Glutamatergic neuron (in vitro differentiated cells): ENCODE results near the gene NUDT3. TPM values are rescaled to one million over a fixed set of nuclear protein-coding genes. Genes with fewer than 3 reads are reported as not detected.

Experiments
- DNase-seq: peaks from one replicate; pipeline ENCODE4 v3.0.0; 2022
- H3K27ac Mint-ChIP-seq: one replicate; pipeline ENCODE4 v1.8.0; 2020; ENCODE audit warnings: mild to moderate bottlenecking, mixed read lengths, inconsistent platforms; ENCODE audit not compliant: unreplicated experiment
- H3K27me3 Mint-ChIP-seq: one replicate; pipeline ENCODE4 v1.8.0; 2020; ENCODE audit warnings: mild to moderate bottlenecking, moderate library complexity, mixed read lengths, inconsistent platforms; ENCODE audit not compliant: unreplicated experiment
- H3K36me3 Mint-ChIP-seq: one replicate; pipeline ENCODE4 v1.8.0; 2020; ENCODE audit warnings: mild to moderate bottlenecking, mixed read lengths, inconsistent platforms; ENCODE audit not compliant: unreplicated experiment
- H3K4me1 Mint-ChIP-seq: one replicate; pipeline ENCODE4 v1.8.0; 2020; ENCODE audit warnings: mild to moderate bottlenecking, low read depth, mixed read lengths, inconsistent platforms; ENCODE audit not compliant: unreplicated experiment
- H3K4me3 Mint-ChIP-seq: one replicate; pipeline ENCODE4 v1.8.0; 2020; ENCODE audit warnings: mild to moderate bottlenecking, mixed read lengths, inconsistent platforms; ENCODE audit not compliant: unreplicated experiment
- H3K9me3 Mint-ChIP-seq: one replicate; pipeline ENCODE4 v1.8.0; 2020; ENCODE audit warnings: mild to moderate bottlenecking, moderate library complexity, mixed read lengths, inconsistent platforms; ENCODE audit not compliant: unreplicated experiment
- total RNA-seq: library from RNA; stranded (reverse); fragmentation: NEBNext Ultra II Directional; extraction: Animal tissue kit (Norgen Biotek cat#: 25700); gene quantifications from one replicate; pipeline ENCODE4 v1.2.1, GENCODE V29; 2021; ENCODE audit not compliant: unreplicated experiment
- TF ChIP-seq, protein P1 (sequence below): fragments of 200-600 bp; sonication (generic); IDR thresholded peaks from one replicate; pipeline ENCODE4 v1.5.0; 2021; ENCODE audit not compliant: partially characterized antibody, unreplicated experiment

NUDT3 gene
- total RNA-seq, 1 donor from 2014 or later = 76.1 TPM

DNA sequence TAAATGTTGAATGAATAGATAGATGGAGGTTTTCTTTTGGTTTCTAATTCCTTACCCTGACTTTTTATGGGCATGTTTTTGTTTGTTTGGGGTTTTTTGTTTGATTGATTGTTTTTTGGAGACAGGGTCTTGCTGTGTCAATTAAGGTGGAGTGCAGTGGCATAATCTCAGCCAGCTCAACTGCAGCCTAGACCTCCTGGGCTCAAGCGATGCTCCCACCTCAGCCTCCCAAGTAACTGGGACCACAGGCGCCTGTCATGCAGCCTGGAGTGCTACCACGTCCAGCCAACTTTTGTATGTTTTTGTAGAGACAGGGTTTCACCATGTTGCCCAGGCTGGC, 1.5 kb upstream of the NUDT3 start:
- Mint-ChIP-seq H3K9me3 (peaks cover 11% of the 10 kb centered on the region), H3K4me3 (peak overlapping the region; percentile 75), H3K36me3 (peaks cover 5% of the 10 kb centered on the region), H3K27ac (no peak overlapping the region), H3K4me1 (peaks cover 3% of the 10 kb centered on the region), H3K27me3 (peaks cover 6% of the 10 kb centered on the region)
- no peak for DNase-seq
- TF ChIP-seq, protein P1, sequence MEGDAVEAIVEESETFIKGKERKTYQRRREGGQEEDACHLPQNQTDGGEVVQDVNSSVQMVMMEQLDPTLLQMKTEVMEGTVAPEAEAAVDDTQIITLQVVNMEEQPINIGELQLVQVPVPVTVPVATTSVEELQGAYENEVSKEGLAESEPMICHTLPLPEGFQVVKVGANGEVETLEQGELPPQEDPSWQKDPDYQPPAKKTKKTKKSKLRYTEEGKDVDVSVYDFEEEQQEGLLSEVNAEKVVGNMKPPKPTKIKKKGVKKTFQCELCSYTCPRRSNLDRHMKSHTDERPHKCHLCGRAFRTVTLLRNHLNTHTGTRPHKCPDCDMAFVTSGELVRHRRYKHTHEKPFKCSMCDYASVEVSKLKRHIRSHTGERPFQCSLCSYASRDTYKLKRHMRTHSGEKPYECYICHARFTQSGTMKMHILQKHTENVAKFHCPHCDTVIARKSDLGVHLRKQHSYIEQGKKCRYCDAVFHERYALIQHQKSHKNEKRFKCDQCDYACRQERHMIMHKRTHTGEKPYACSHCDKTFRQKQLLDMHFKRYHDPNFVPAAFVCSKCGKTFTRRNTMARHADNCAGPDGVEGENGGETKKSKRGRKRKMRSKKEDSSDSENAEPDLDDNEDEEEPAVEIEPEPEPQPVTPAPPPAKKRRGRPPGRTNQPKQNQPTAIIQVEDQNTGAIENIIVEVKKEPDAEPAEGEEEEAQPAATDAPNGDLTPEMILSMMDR = no peak

DNA sequence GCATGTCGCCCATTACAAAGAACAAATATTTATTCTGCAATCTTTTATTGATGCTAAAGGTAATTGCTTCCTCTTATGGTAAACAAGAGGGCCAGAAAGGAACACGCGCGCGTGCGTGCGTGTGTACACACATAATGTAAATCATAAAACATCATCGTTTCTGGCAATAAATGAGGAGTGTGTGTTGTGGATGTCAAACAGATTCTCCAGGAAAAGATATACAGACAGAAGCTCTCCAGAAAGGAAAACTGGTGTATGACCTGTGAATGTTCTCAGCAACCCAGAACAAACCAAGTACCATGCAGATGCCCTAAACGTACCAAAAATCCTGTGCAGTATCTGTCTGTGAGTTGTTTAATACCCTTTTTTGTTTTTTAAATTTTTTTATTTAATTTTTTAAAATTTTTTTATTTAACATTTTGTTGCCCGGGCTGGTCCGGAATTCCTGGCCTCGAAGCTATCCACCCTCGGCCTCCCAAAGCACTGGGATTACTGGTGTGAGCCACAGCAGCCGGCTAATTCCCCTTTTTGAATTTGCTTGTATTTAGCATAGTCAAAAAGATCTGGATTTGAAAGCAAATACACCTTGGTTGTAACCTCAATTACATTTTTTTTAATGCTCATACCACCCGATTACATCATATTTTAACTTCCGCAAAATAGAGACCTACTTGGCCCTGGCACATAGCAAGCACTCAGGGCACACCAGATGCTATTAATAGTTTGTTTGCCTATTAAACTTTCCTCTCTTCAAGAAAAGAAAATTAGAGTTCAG, 909 bp upstream of the NUDT3 start:
- Mint-ChIP-seq H3K4me3 (peak overlapping the region; percentile 90), H3K27ac (peak overlapping the region; percentile 91), H3K4me1 (peaks cover 3% of the 10 kb centered on the region), H3K9me3 (peaks cover 11% of the 10 kb centered on the region), H3K36me3 (peaks cover 5% of the 10 kb centered on the region), H3K27me3 (peaks cover 6% of the 10 kb centered on the region)
- DNase-seq = no peak
- TF ChIP-seq, protein P1 = no peak

DNA sequence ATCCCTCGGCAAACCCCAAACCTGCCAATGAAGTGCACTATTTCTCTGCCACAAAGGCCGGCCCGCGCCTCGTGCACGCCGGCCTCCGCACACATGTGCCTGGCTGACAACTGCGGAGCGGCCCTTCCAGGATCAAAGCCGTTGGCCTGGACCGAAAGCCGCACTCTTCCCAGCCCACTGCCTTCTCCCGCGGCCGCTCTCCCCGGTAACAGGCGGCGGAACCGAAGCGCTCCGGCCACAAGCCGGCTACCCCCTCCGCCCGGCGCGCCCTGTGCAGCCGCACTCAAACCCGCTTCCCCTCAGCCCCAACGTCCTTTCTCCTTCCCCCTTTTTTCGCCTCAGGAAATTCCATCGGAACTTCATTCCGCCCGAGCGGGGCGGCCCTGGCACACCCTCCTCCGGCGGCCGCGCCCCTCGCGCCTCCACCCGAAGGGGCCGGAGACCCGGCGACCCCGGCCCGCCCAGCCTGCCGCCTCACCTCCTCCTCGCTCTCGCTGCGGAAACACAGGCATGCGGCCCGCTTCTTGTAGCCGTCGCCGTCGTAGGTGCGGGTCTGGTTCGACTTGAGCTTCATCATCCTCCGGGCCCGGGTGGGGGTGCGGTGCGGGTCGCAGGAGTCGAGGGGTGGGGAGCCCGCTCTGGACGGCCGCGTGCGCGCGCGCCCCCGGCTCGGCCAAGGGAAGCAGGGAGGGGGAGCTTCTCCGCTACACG, 528 bp downstream of the NUDT3 start:
- H3K27me3 Mint-ChIP-seq = peaks cover 6% of the 10 kb centered on the region
- H3K4me3 Mint-ChIP-seq = no peak overlapping the region
- H3K9me3 Mint-ChIP-seq = peaks cover 11% of the 10 kb centered on the region
- H3K36me3 Mint-ChIP-seq = peaks cover 5% of the 10 kb centered on the region
- TF ChIP-seq, protein P1 = no peak
- peaks cover 4% of the 10 kb centered on the region for H3K4me1 Mint-ChIP-seq
- peak; percentile 72 for DNase-seq
- H3K27ac Mint-ChIP-seq = no peak overlapping the region

DNA sequence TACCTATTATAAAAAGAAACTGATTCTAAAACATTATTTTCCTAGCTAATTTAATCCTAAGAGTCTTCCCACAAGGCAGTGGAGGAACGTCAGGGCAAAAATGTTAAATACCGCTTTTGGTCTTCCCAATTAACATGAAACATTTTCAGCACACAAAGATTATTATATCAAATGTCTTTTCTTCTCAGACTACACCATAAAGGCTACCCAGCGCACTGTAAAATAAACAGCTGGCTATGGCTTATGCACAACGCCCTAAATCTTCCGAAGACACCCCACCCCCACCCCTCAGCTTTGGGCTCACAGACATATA, 1.0 kb downstream of the NUDT3 start:
- peaks cover 6% of the 10 kb centered on the region for H3K4me1 Mint-ChIP-seq
- H3K9me3 Mint-ChIP-seq = peaks cover 9% of the 10 kb centered on the region
- peaks cover 4% of the 10 kb centered on the region for H3K27me3 Mint-ChIP-seq

More for the DNA sequence above, 1.0 kb downstream of the NUDT3 start:
- no peak overlapping the region for H3K27ac Mint-ChIP-seq
- H3K36me3 Mint-ChIP-seq = peaks cover 1% of the 10 kb centered on the region
- DNase-seq = no peak
- H3K4me3 Mint-ChIP-seq = no peak overlapping the region
- TF ChIP-seq, protein P1 = no peak
